Lower leg skin (tissue), 4 donors: ENCODE results near the gene EPHA3. TPM values are rescaled to one million over a fixed set of nuclear protein-coding genes. Genes with fewer than 3 reads are reported as not detected.

ENCODE experiments used
- DNase-seq, 2 donors: peaks; one replicate each; pipeline ENCODE4 v3.0.0-alpha.2; 2019; ENCODE audit warnings: low spot score in 2 of 2
- H3K4me3 ChIP-seq: fragments of 200-600 bp; sonication (generic); 2 replicates; pipeline ENCODE4 v1.5.1; 2017; ENCODE audit warnings: mild to moderate bottlenecking, low read depth; ENCODE audit not compliant: poor library complexity, severe bottlenecking
- POLR2A ChIP-seq, 2 donors: fragments of 450-650 bp; IDR thresholded peaks; one replicate each; pipeline ENCODE4 v1.6.1; 2016 to 2017; ENCODE audit warnings: antibody characterized with exemption in 2 of 2, mild to moderate bottlenecking in 1 of 2, moderate library complexity in 1 of 2
- WGBS, 2 donors: methylation state at CpG; one replicate each; pipeline ENCODE4 v1.1.5; 2018; 5-methylcytosine and 5-hydroxymethylcytosine counted together
- intact Hi-C: fragments of 100-400 bp; cut with DNase I; formaldehyde crosslinking; loops from one replicate; pipeline ENCODE4 v1.15.0; 2023; ENCODE audit warnings: low total_unique reads
- total RNA-seq, 4 donors: library from RNA; depleted of rRNA; stranded (reverse); fragments of >200 nt; gene quantifications; one replicate each; pipeline ENCODE4 v1.1.0, GENCODE V29; 2016
- TF ChIP-seq, protein P1 (sequence below), 3 donors: fragments of 450-650 bp; IDR thresholded peaks; one replicate each; pipeline ENCODE4 v1.5.1; 2016; ENCODE audit warnings: antibody characterized with exemption in 3 of 3, mild to moderate bottlenecking in 3 of 3, moderate library complexity in 2 of 3

The EPHA3 gene
- total RNA-seq, 4 donors from 2014 or later = 0.30 to 2.8 (median 1.0) TPM

DNA sequence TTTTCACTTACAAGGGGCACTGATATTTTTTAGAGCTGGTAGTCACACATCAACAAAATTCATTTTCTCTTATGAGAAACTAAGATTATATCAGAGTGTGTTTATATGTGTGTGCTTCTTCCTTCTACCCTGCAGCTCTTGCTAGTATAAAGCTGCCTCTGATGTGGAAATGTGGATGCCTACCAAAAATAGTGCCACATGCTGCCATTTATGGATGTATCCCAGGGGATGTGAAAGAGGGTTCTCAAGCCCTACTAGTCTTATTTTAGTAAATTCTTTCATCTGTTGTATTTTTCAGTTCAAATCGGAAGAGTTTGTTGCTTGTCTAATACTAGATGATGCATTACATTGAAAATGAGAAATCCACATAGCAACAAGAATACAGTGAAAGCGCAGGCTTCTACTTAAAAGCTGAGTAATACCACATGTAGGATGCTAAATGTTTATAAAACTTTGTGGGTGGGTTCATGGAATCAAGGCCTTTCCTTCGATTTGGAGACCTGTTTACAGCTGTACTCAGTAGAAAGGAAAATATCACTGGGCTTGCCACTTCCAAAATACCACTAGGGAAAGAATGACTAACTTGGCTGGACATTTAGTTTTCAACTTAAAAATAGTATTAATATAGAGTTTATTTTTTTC, 399.2 kb downstream of the EPHA3 start:
- intact Hi-C loops = no loop called here
- no peak overlapping the region for H3K4me3 ChIP-seq
- TF ChIP-seq POLR2A (IDR thresholded peaks at IDR 0.05) = no peak
- TF ChIP-seq, protein P1, sequence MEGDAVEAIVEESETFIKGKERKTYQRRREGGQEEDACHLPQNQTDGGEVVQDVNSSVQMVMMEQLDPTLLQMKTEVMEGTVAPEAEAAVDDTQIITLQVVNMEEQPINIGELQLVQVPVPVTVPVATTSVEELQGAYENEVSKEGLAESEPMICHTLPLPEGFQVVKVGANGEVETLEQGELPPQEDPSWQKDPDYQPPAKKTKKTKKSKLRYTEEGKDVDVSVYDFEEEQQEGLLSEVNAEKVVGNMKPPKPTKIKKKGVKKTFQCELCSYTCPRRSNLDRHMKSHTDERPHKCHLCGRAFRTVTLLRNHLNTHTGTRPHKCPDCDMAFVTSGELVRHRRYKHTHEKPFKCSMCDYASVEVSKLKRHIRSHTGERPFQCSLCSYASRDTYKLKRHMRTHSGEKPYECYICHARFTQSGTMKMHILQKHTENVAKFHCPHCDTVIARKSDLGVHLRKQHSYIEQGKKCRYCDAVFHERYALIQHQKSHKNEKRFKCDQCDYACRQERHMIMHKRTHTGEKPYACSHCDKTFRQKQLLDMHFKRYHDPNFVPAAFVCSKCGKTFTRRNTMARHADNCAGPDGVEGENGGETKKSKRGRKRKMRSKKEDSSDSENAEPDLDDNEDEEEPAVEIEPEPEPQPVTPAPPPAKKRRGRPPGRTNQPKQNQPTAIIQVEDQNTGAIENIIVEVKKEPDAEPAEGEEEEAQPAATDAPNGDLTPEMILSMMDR (IDR thresholded peaks at IDR 0.05) = no peak
- WGBS, 2 donors = 49 to 55% methylated on average over 3 of the region's 3 CpGs
- no peak for DNase-seq

DNA sequence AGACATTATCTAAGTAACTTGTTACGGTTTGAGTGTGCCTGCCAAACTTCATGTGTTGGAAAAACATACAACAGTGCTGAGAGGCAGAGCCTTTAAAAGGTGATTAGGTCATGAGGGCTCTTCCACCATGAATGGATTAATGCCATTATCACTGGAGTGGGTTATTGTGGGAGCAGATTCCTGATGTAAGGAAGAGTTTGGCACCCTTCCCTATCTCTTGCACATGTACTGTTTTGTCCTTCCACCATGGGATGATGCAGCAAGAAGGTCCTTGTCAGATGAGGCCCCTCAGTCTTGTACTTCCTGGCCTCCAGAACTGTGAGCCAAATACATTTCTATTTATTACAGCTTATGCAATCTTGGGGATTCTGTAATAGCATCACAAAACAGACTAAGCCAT, 413.9 kb downstream of the EPHA3 start:
- TF ChIP-seq, protein P1 (IDR thresholded peaks at IDR 0.05) = no peak
- no peak for TF ChIP-seq POLR2A (IDR thresholded peaks at IDR 0.05)

DNA sequence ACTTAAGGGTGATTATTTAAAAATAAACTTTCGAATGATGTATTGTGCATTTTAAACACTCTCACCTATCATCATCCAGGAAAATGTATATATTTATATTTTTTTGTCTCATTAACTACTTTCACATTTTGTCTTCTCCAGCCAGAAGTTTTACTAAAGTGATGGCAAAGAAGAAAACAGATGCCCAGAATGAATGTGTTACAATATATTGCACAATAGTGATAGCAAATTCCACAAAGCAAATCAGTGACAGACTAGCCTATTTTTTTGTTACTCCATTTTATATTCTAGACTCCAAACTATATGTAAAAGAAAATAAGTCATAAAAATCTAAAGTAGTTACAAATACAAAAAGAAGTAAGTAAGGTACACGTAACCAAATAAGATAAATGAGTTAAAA, 414.7 kb downstream of the EPHA3 start:
- no peak for DNase-seq
- intact Hi-C loops = no loop called here
- 85 to 91% methylated on average over 2 of the region's 2 CpGs for WGBS, 2 donors
- TF ChIP-seq, protein P1 (IDR thresholded peaks at IDR 0.05) = no peak
- TF ChIP-seq POLR2A (IDR thresholded peaks at IDR 0.05) = no peak
- H3K4me3 ChIP-seq = no peak overlapping the region

More for the DNA sequence above, 413.9 kb downstream of the EPHA3 start:
- intact Hi-C loops = no loop called here
- no peak overlapping the region for H3K4me3 ChIP-seq
- DNase-seq = no peak
- WGBS, 2 donors = 39 to 55% methylated on average over 1 of the region's 1 CpG

DNA sequence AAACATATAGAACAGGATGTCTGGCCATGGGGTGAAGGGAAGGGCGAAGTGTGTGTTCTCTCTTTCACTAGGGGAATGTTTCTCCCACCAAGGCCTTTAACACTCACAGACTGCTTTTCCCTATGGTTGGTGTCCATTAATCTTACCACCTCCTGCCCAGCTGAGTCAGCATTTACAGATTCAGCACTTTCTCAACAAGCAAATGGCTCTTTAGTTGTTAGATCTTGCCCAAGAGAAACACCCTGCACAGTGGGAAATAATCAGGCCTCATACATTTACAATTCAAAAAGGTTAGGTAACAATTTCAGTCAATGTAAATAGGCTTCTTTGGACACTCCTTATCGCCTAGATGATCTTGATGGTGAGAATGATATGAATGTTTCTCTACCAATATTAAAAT, 418.2 kb downstream of the EPHA3 start:
- intact Hi-C loops = no loop called here
- no peak for DNase-seq
- 78 to 87% methylated on average over 2 of the region's 2 CpGs for WGBS, 2 donors
- H3K4me3 ChIP-seq = no peak overlapping the region
- TF ChIP-seq POLR2A (IDR thresholded peaks at IDR 0.05) = no peak
- TF ChIP-seq, protein P1 (IDR thresholded peaks at IDR 0.05) = no peak

DNA sequence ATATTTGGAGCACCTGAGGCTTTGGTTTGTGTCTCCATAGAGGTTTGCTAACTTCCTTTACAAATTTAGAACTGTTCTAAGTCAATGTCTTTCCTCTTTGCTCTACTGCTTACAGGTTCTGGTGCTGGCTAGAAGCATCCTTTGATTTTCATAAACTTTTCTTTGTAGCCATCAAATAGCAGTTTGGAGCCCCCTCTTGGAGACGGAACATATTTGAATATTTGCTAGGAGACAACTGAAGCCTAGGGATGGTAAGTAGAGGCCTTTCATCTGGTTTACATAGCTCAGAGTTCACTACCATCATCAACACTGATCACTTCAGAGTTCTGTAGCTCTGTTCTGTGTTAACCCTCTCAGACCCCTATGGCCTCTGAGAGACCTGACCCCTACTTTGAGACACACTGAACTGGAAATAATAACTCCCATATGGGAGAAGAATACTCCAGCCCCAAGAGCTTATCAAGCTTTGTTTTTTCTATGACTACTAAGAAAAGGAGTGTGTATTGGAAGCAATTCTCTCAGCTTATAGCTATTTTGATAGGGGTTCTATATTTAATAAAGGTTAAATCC, 420.4 kb downstream of the EPHA3 start:
- 63 to 78% methylated on average over 1 of the region's 1 CpG for WGBS, 2 donors
- H3K4me3 ChIP-seq = no peak overlapping the region
- intact Hi-C loops = no loop called here
- TF ChIP-seq, protein P1 (IDR thresholded peaks at IDR 0.05) = no peak
- no peak for TF ChIP-seq POLR2A (IDR thresholded peaks at IDR 0.05)
- no peak for DNase-seq
